ENCODE measurements around the gene POMGNT1.

- TF ChIP-seq, protein P1, sequence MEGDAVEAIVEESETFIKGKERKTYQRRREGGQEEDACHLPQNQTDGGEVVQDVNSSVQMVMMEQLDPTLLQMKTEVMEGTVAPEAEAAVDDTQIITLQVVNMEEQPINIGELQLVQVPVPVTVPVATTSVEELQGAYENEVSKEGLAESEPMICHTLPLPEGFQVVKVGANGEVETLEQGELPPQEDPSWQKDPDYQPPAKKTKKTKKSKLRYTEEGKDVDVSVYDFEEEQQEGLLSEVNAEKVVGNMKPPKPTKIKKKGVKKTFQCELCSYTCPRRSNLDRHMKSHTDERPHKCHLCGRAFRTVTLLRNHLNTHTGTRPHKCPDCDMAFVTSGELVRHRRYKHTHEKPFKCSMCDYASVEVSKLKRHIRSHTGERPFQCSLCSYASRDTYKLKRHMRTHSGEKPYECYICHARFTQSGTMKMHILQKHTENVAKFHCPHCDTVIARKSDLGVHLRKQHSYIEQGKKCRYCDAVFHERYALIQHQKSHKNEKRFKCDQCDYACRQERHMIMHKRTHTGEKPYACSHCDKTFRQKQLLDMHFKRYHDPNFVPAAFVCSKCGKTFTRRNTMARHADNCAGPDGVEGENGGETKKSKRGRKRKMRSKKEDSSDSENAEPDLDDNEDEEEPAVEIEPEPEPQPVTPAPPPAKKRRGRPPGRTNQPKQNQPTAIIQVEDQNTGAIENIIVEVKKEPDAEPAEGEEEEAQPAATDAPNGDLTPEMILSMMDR (optimal IDR thresholded peaks at IDR 0.05 in 1 of 3, IDR thresholded peaks at IDR 0.05 in 1 of 3, conservative IDR thresholded peaks at IDR 0.05 in 1 of 3; ENCODE audit: extremely low read depth in 1 of 3, insufficient read depth in 2 of 3, low read length in 3 of 3) = no peak
- no peak for TF ChIP-seq EZH2 (IDR thresholded peaks at IDR 0.05; ENCODE audit: low read length)
These were observed 5.6 kb upstream of the POMGNT1 start for GRCh38 chr1:46203738-46204405.
